ENCODE data around the gene ZBTB38. TPM values are rescaled to one million over a fixed set of nuclear protein-coding genes. Genes with fewer than 3 reads are reported as not detected.

Gene ZBTB38
- total RNA-seq, 1 experiment from 2014 or later: 17.0 TPM

- POLR2A ChIA-PET (ENCODE audit: unreplicated experiment): no interaction called here
- H3K4me2 ChIP-seq (ENCODE audit: low read length): no peak overlapping the region
- no peak for TF ChIP-seq CTCF (conservative IDR thresholded peaks at IDR 0.05; ENCODE audit: low read depth, low read length)
- no peak for TF ChIP-seq EZH2 (IDR thresholded peaks at IDR 0.05; ENCODE audit: low read length, unreplicated experiment)
- TF ChIP-seq EZH2phosphoT487 (IDR thresholded peaks at IDR 0.05; ENCODE audit: borderline replicate concordance, low read length): no peak
- intact Hi-C loops (cut with micrococcal nuclease): no loop called here
- H3K9me2 ChIP-seq (replicated peaks; ENCODE audit: low read length): no peaks in the 10 kb centered on the region
- H3K9ac ChIP-seq (ENCODE audit: low read length): no peak overlapping the region
- H3F3A ChIP-seq (ENCODE audit: low read length, unreplicated experiment): no peaks in the 10 kb centered on the region
- ATAC-seq: no peak
- no peaks in the 10 kb centered on the region for H4K20me1 ChIP-seq (ENCODE audit: low read length)
- no peak overlapping the region for H3K27ac ChIP-seq (ENCODE audit: low read length)
- H3K27me3 ChIP-seq (ENCODE audit: low read length): no peaks in the 10 kb centered on the region
- no peak for DNase-seq
- CTCF ChIA-PET: no interaction called here
- no peak overlapping the region for H3K4me3 ChIP-seq (ENCODE audit: low read length)
- no peaks in the 10 kb centered on the region for H3K9me3 ChIP-seq (ENCODE audit: low read length)
- no peak overlapping the region for H2AFZ ChIP-seq (ENCODE audit: low read length)
- no TSS peak for BruUV-seq (replicated peaks)
- H3K79me2 ChIP-seq (ENCODE audit: low read length): no peaks in the 10 kb centered on the region
- no peaks in the 10 kb centered on the region for H3K36me3 ChIP-seq (ENCODE audit: low read depth, low read length)
- H3K4me1 ChIP-seq (ENCODE audit: insufficient read depth, low read length): peaks cover 15% of the 10 kb centered on the region; the same call in 1 of the 2 replicates
Measured at GRCh38 chr3:141338881-141339280, 29.4 kb upstream of the ZBTB38 start.

DNA sequence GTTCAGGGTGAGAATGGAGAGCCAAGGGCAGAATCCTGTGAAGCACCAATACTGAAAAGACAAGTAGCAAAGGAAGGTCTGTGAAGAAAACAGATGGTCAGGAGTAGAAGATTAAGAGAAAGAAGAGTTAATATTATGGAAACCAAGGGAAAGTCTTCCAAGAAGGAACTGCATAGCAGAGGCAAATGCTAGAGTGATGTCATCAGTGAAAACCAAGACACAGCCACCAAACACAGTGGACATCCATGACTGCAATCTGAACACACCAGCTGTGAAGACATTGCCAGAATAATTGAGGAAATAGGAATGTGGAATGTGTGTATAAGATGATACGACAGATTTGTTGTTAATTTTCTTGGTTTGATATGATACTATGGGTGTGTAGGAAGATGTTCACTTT, 26.8 kb upstream of the ZBTB38 start:
- Histone ChIP-seq H3K27ac (ENCODE audit: low read length) (no peak overlapping the region), H2AFZ (ENCODE audit: low read length) (no peak overlapping the region), H4K20me1 (ENCODE audit: low read length) (no peaks in the 10 kb centered on the region), H3K36me3 (ENCODE audit: low read depth, low read length) (no peaks in the 10 kb centered on the region), H3K4me3 (ENCODE audit: low read length) (no peak overlapping the region), H3K9ac (ENCODE audit: low read length) (no peak overlapping the region), H3K9me3 (ENCODE audit: low read length) (no peaks in the 10 kb centered on the region), H3F3A (ENCODE audit: low read length, unreplicated experiment) (no peaks in the 10 kb centered on the region), H3K4me1 (ENCODE audit: insufficient read depth, low read length) (peaks cover 15% of the 10 kb centered on the region; the same call in 1 of the 2 replicates), H3K27me3 (ENCODE audit: low read length) (no peaks in the 10 kb centered on the region), H3K9me2 (replicated peaks; ENCODE audit: low read length) (no peaks in the 10 kb centered on the region), H3K79me2 (ENCODE audit: low read length) (no peaks in the 10 kb centered on the region), H3K4me2 (ENCODE audit: low read length) (no peak overlapping the region)
- ATAC-seq: no peak
- DNase-seq: no peak
- no TSS peak for BruUV-seq (replicated peaks)
- TF ChIP-seq EZH2phosphoT487 (IDR thresholded peaks at IDR 0.05; ENCODE audit: borderline replicate concordance, low read length) (no peak), CTCF (conservative IDR thresholded peaks at IDR 0.05; ENCODE audit: low read depth, low read length) (no peak), EZH2 (IDR thresholded peaks at IDR 0.05; ENCODE audit: low read length, unreplicated experiment) (no peak)
- intact Hi-C loops (cut with micrococcal nuclease): no loop called here
- CTCF ChIA-PET: no interaction called here
- POLR2A ChIA-PET (ENCODE audit: unreplicated experiment): no interaction called here

DNA sequence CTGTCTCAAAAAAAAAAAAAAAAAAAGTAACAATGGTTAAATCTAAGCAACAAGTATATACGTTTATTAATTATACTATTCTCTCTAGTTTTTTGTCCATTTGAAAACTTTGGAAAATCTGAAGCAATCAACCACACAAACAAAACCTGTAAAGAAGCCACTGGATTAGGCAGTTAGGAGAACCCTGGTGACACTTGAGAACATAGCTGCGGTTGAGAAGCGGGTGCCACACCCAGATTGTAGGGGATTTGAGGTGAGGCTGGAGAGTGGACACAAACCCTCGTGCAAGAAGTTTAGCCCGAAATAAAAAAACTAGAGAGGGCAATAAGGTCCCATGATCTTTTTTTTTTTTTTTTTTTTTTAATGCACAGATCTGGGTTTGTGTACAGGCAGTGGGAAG, 25.9 kb upstream of the ZBTB38 start:
- Histone ChIP-seq H4K20me1 (ENCODE audit: low read length) (no peaks in the 10 kb centered on the region), H3K9ac (ENCODE audit: low read length) (no peak overlapping the region), H2AFZ (ENCODE audit: low read length) (no peak overlapping the region), H3K4me3 (ENCODE audit: low read length) (no peak overlapping the region), H3K9me3 (ENCODE audit: low read length) (no peaks in the 10 kb centered on the region), H3K36me3 (ENCODE audit: low read depth, low read length) (no peaks in the 10 kb centered on the region), H3K4me2 (ENCODE audit: low read length) (no peak overlapping the region), H3K79me2 (ENCODE audit: low read length) (no peaks in the 10 kb centered on the region), H3K27me3 (ENCODE audit: low read length) (no peaks in the 10 kb centered on the region), H3F3A (ENCODE audit: low read length, unreplicated experiment) (no peaks in the 10 kb centered on the region), H3K4me1 (ENCODE audit: insufficient read depth, low read length) (peaks cover 7% of the 10 kb centered on the region; the same call in 1 of the 2 replicates), H3K27ac (ENCODE audit: low read length) (no peak overlapping the region), H3K9me2 (replicated peaks; ENCODE audit: low read length) (no peaks in the 10 kb centered on the region)
- intact Hi-C loops (cut with micrococcal nuclease): no loop called here
- ChIA-PET POLR2A (ENCODE audit: unreplicated experiment) (no interaction called here), CTCF (no interaction called here)
- DNase-seq (no peak), ATAC-seq (no peak)
- no TSS peak for BruUV-seq (replicated peaks)
- TF ChIP-seq EZH2phosphoT487 (IDR thresholded peaks at IDR 0.05; ENCODE audit: borderline replicate concordance, low read length): no peak
- no peak for TF ChIP-seq CTCF (conservative IDR thresholded peaks at IDR 0.05; ENCODE audit: low read depth, low read length)
- no peak for TF ChIP-seq EZH2 (IDR thresholded peaks at IDR 0.05; ENCODE audit: low read length, unreplicated experiment)
